Nephron (organoid): ENCODE measurements around the gene ANXA4.

Experiments used
- H3K27ac Mint-ChIP-seq, 3 experiments: 2 replicates each; pipeline ENCODE4 v1.8.0; 2020; ENCODE audit warnings: mixed read lengths in 3 of 3, mild to moderate bottlenecking in 2 of 3, moderate library complexity in 1 of 3
- H3K27me3 Mint-ChIP-seq: 2 replicates; pipeline ENCODE4 v1.8.0; 2021; ENCODE audit warnings: low read depth, mild to moderate bottlenecking, moderate library complexity, mixed read lengths
- H3K36me3 Mint-ChIP-seq: 2 replicates; pipeline ENCODE4 v1.8.0; 2020; ENCODE audit warnings: low read depth, mixed read lengths
- H3K4me1 Mint-ChIP-seq: 2 replicates; pipeline ENCODE4 v1.8.0; 2020; ENCODE audit warnings: mixed read lengths
- H3K4me3 Mint-ChIP-seq, 3 experiments: 2 replicates each; pipeline ENCODE4 v1.8.0; 2020; ENCODE audit warnings: mild to moderate bottlenecking in 3 of 3, mixed read lengths in 3 of 3, moderate library complexity in 2 of 3
- H3K9me3 Mint-ChIP-seq: 2 replicates; pipeline ENCODE4 v1.8.0; 2020; ENCODE audit warnings: mixed read lengths
- TF ChIP-seq, protein P1 (sequence below), 3 experiments: fragments of 200-600 bp; sonication (generic); IDR thresholded peaks; one replicate each; pipeline ENCODE4 v1.5.0; 2021; ENCODE audit warnings: antibody characterized with exemption in 3 of 3; ENCODE audit not compliant: unreplicated experiment in 3 of 3

The ANXA4 gene

DNA sequence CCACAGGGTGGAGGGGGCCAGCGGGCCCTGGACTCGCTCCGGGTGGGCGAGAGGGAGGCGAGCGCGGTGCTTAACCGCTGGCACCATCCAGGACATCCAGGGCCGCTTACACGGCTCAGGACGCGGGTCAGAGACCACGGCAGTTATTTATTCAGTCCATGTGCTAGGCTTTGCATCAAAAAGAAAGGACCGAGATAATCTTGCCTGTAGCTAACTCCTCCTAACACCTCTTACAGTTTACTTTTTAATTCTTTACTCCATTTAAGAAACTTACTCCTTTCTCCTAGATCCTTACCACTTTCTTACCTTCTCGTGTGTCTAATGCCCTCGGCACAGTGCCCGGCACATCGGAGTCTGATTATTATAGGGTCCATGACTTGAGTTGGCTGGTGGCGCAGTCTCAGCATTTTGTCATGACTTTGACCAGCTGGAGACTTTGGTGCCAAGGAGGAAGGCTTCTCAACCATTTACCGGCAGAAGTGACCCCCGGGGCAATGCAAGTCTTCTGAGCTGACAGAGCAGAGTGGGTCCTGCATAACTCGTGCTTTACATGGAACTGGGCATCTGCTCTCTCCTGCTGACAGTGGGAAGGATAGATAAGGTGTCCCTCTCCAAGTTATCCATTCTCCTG is 503 bp downstream of the ANXA4 start:
- Mint-ChIP-seq H3K4me3 (peak overlapping the region; percentile 88 to 98 (median 96)), H3K27me3 (peaks cover 13% of the 10 kb centered on the region), H3K9me3 (no peaks in the 10 kb centered on the region), H3K4me1 (peaks cover 12% of the 10 kb centered on the region), H3K36me3 (peaks cover 8% of the 10 kb centered on the region), H3K27ac (peak overlapping the region; percentile 67 to 88 (median 87))
- TF ChIP-seq, protein P1, sequence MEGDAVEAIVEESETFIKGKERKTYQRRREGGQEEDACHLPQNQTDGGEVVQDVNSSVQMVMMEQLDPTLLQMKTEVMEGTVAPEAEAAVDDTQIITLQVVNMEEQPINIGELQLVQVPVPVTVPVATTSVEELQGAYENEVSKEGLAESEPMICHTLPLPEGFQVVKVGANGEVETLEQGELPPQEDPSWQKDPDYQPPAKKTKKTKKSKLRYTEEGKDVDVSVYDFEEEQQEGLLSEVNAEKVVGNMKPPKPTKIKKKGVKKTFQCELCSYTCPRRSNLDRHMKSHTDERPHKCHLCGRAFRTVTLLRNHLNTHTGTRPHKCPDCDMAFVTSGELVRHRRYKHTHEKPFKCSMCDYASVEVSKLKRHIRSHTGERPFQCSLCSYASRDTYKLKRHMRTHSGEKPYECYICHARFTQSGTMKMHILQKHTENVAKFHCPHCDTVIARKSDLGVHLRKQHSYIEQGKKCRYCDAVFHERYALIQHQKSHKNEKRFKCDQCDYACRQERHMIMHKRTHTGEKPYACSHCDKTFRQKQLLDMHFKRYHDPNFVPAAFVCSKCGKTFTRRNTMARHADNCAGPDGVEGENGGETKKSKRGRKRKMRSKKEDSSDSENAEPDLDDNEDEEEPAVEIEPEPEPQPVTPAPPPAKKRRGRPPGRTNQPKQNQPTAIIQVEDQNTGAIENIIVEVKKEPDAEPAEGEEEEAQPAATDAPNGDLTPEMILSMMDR (IDR thresholded peaks at IDR 0.05; ENCODE audit: unreplicated experiment in 3 of 3), result no peak

DNA sequence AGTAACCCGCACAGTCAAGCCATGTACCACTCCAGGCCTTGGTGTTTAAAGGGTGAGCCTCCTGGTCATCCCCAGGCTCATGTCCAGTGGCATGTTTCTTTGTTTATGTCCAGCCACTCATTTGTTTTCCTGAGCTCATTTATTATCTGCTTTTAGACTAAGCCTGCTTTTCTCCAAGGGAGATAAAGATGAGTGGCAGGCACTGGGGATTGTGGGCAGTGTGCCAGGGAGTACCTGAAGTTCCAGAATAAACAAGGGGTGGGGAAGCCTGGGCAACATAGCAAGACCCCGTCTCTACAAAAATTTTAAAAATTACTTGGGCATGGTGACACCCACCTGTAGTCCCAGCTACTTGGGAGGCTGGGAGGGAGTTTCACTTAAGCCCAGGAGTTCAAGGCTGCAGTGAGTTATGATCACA is 1.9 kb downstream of the ANXA4 start:
- H3K36me3 Mint-ChIP-seq, result peaks cover 8% of the 10 kb centered on the region
- TF ChIP-seq, protein P1 (IDR thresholded peaks at IDR 0.05; ENCODE audit: unreplicated experiment in 3 of 3), result no peak
- H3K27me3 Mint-ChIP-seq, result peaks cover 13% of the 10 kb centered on the region
- H3K27ac Mint-ChIP-seq, result no peak overlapping the region
- H3K4me1 Mint-ChIP-seq, result peaks cover 12% of the 10 kb centered on the region
- no peaks in the 10 kb centered on the region for H3K9me3 Mint-ChIP-seq
- H3K4me3 Mint-ChIP-seq, result peak overlapping the region in 2 of 3 experiments; percentile 3 to 88

DNA sequence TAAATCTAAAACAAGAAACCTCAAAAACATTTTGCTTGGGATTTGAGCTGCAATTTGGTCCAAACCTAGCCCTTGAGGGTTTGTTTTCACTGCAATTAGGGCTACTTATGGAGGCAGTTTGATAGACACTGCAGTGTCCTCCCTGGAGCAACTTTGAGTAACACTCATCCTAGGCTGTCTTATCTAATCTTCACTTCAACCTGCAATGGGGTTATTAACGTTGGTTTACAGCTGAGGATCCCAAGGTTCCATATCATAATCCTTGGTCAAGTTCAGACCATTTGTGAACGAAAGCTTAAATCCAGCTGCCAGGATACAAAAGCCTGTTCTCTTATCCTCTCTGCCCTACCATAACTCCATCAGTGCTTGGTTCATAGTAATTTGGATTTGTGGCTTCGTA is 2.5 kb downstream of the ANXA4 start:
- H3K4me1 Mint-ChIP-seq, result peaks cover 12% of the 10 kb centered on the region
- H3K9me3 Mint-ChIP-seq, result no peaks in the 10 kb centered on the region
- H3K4me3 Mint-ChIP-seq, result peak overlapping the region; percentile 16 to 71 (median 40)
- TF ChIP-seq, protein P1 (IDR thresholded peaks at IDR 0.05; ENCODE audit: unreplicated experiment in 3 of 3), result no peak
- peak overlapping the region in 1 of 3 experiments; percentile 22 for H3K27ac Mint-ChIP-seq
- H3K36me3 Mint-ChIP-seq, result peaks cover 8% of the 10 kb centered on the region
- peaks cover 13% of the 10 kb centered on the region for H3K27me3 Mint-ChIP-seq

DNA sequence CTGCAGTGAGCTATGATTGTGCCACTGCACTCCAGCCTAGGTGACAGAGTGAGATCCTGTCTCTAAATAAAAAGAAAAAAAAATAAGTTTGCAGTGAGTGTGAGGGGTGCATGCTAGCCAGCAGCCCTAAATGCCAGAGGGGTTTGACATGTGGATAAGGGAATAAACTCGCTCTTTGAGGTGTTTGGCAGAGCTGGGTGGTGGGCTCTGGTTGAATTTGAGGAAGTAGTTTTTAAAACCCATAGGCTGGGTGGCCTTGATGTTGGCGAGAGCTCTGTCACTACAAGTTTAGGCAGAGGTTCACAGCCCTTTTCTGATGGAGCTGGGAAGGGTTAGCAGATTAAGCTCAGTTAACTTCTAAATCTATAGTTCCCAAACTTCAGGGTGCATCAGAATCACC is 3.1 kb downstream of the ANXA4 start:
- H3K27ac Mint-ChIP-seq, result peak overlapping the region in 1 of 3 experiments; percentile 22

DNA sequence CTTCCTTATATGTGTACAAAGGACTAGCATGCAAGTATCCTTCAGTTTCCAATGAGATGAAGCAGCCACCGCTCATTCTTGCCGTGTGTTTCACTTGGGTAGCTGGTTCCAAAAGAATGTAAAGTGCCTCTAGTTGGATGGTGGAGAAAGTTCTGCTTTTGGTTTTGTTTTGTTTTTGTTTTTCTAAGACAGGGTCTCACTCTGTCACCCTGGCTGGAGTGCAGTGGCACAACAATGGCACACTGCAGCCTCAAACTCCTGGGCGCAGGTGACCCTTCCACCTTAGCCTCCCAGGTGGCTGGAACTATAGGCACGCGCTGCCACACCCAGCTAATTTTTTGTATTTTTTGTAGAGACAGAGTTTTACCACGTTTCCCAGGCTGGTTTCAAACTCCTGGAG is 8.3 kb downstream of the ANXA4 start:
- no peaks in the 10 kb centered on the region for H3K4me1 Mint-ChIP-seq
- H3K4me3 Mint-ChIP-seq, result no peak overlapping the region
- H3K27ac Mint-ChIP-seq, result no peak overlapping the region
- H3K27me3 Mint-ChIP-seq, result no peaks in the 10 kb centered on the region
- TF ChIP-seq, protein P1 (IDR thresholded peaks at IDR 0.05; ENCODE audit: unreplicated experiment in 3 of 3), result no peak
- H3K36me3 Mint-ChIP-seq, result peaks cover 8% of the 10 kb centered on the region
- no peaks in the 10 kb centered on the region for H3K9me3 Mint-ChIP-seq

More for the DNA sequence above, 3.1 kb downstream of the ANXA4 start:
- H3K9me3 Mint-ChIP-seq, result no peaks in the 10 kb centered on the region
- peaks cover 12% of the 10 kb centered on the region for H3K4me1 Mint-ChIP-seq
- H3K36me3 Mint-ChIP-seq, result peaks cover 8% of the 10 kb centered on the region
- TF ChIP-seq, protein P1 (IDR thresholded peaks at IDR 0.05; ENCODE audit: unreplicated experiment in 3 of 3), result no peak
- peak overlapping the region in 2 of 3 experiments; percentile 16 to 22 for H3K4me3 Mint-ChIP-seq
- H3K27me3 Mint-ChIP-seq, result peaks cover 10% of the 10 kb centered on the region
